Measurements from ENCODE around the gene ST3GAL4.

DNA sequence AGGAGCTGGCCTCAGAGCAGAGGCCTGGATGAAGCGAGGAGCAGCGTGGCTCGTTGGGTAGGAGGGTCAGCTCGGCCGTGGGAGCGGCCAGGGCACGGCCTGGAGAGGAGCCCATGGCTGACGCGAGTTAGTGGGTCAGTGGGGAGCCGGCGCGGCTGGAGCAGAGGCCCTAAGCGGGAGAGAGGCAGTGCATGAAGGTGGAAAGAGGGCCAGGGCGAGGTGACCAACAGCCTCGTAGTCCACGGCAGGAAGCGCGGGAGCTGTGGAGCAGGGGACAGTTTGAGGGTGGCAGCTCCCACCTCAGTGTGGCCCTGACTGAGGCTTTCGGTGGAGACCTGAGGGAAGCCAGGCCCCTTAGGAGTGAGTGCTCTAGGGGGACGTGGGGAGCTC, 27.5 kb upstream of the ST3GAL4 start:
- TF ChIP-seq MYB (IDR thresholded peaks at IDR 0.05; ENCODE audit: borderline replicate concordance, low read depth, low read length) (no peak), USF2 (IDR thresholded peaks at IDR 0.05; ENCODE audit: borderline replicate concordance, low read depth, low read length) (no peak), ZBTB11 (CRISPR knock-in tag; IDR thresholded peaks at IDR 0.05) (no peak), PKNOX1 (IDR thresholded peaks at IDR 0.05) (no peak), SKIL (IDR thresholded peaks at IDR 0.05; ENCODE audit: low read depth, poor library complexity, severe bottlenecking) (no peak), MEF2A (IDR thresholded peaks at IDR 0.05; ENCODE audit: insufficient read depth, low read depth, low read length) (no peak)

Data from GM12878 (cell line).